ENCODE measurements around the gene PRPF31.

PRPF31 gene

GRCh38 chr19:54141356-54141755 is 25.8 kb downstream of the PRPF31 start:
- no peak for DNase-seq (ENCODE audit: low read depth)

- no peak for DNase-seq (ENCODE audit: low read depth)
These were observed 26.7 kb downstream of the PRPF31 start for GRCh38 chr19:54142166-54142780.

- no peak for DNase-seq (ENCODE audit: low read depth)
These were observed 30.1 kb downstream of the PRPF31 start for GRCh38 chr19:54145541-54146158.

GRCh38 chr19:54147676-54148075 is 32.1 kb downstream of the PRPF31 start:
- no peak for DNase-seq (ENCODE audit: low read depth)

GRCh38 chr19:54148158-54148557 is 32.6 kb downstream of the PRPF31 start:
- no peak for DNase-seq (ENCODE audit: low read depth)

GRCh38 chr19:54149021-54149812 is 33.7 kb downstream of the PRPF31 start:
- no peak for DNase-seq (ENCODE audit: low read depth)

GRCh38 chr19:54151362-54152035 is 35.9 kb downstream of the PRPF31 start:
- DNase-seq (ENCODE audit: low read depth) = no peak

GRCh38 chr19:54152267-54152666 is 36.7 kb downstream of the PRPF31 start:
- no peak for DNase-seq (ENCODE audit: low read depth)

- no peak for DNase-seq (ENCODE audit: low read depth)
These were observed 37.4 kb downstream of the PRPF31 start for GRCh38 chr19:54152878-54153524.

GRCh38 chr19:54153731-54154326 is 38.3 kb downstream of the PRPF31 start:
- DNase-seq (ENCODE audit: low read depth) = no peak

- DNase-seq (ENCODE audit: low read depth) = no peak
These were observed 39.2 kb downstream of the PRPF31 start for GRCh38 chr19:54154603-54155345.

GRCh38 chr19:54155694-54156093 is 40.1 kb downstream of the PRPF31 start:
- no peak for DNase-seq (ENCODE audit: low read depth)

- DNase-seq (ENCODE audit: low read depth) = no peak
These were observed 40.9 kb downstream of the PRPF31 start for GRCh38 chr19:54156490-54156889.

GRCh38 chr19:54156953-54157352 is 41.4 kb downstream of the PRPF31 start:
- DNase-seq (ENCODE audit: low read depth) = no peak

- DNase-seq (ENCODE audit: low read depth) = no peak
These were observed 43.3 kb downstream of the PRPF31 start for GRCh38 chr19:54158812-54159351.

GRCh38 chr19:54159352-54160181 is 44.0 kb downstream of the PRPF31 start, which contains the start of gene LENG1:
TSS of gene LENG1 (minus strand) at chr19:54159721. CDS start at chr19:54159695, 26 bp downstream.
- peak; percentile 97 for DNase-seq (ENCODE audit: low read depth)

- no peak for DNase-seq (ENCODE audit: low read depth)
These were observed 44.7 kb downstream of the PRPF31 start for GRCh38 chr19:54160182-54160811.

- DNase-seq (ENCODE audit: low read depth) = no peak
These were observed 45.3 kb downstream of the PRPF31 start for GRCh38 chr19:54160854-54161253.

GRCh38 chr19:54162241-54162805 is 46.8 kb downstream of the PRPF31 start:
- peak; percentile 63 for DNase-seq (ENCODE audit: low read depth)
